Panc1 (cell line): ENCODE data around the gene NEIL3.

Experiments used
- CTCF ChIP-seq: fragments of 450-650 bp; IDR thresholded peaks from 2 replicates; pipeline ENCODE4 v1.5.1; 2017; ENCODE audit warnings: mild to moderate bottlenecking
- POLR2AphosphoS5 ChIP-seq: IDR thresholded peaks from 2 replicates; pipeline ENCODE4 v1.6.1; 2012; ENCODE audit warnings: mild to moderate bottlenecking, low read depth, low read length, moderate library complexity
- REST ChIP-seq, 2 experiments: IDR thresholded peaks; 2 replicates each; pipeline ENCODE4 v1.6.1; 2011 to 2012; ENCODE audit warnings: low read depth in 2 of 2, control low read depth in 1 of 2, low read length in 1 of 2, mild to moderate bottlenecking in 1 of 2, moderate library complexity in 1 of 2; ENCODE audit not compliant: insufficient read depth in 1 of 2

- no peak for TF ChIP-seq POLR2AphosphoS5
- no peak for TF ChIP-seq CTCF
- TF ChIP-seq REST (IDR thresholded peaks at IDR 0.05; ENCODE audit: insufficient read depth in 1 of 2, low read depth in 2 of 2, low read length in 1 of 2): no peak
Measured at GRCh38 chr4:177283167-177283566, 26.5 kb upstream of the NEIL3 start.
